ENCODE data around the gene ZNF581.

Gene ZNF581

GRCh38 chr19:55672418-55672817 lies 29.0 kb downstream of the ZNF581 start:
- TF ChIP-seq CTCF (IDR thresholded peaks at IDR 0.05; ENCODE audit: insufficient read depth, low read depth, low read length, missing control alignments), result no peak
- no peak overlapping the region for H3K4me3 ChIP-seq (ENCODE audit: low read length)
- no peak for DNase-seq (ENCODE audit: low read depth)

GRCh38 chr19:55673465-55673864 lies 30.0 kb downstream of the ZNF581 start:
- H3K4me3 ChIP-seq (ENCODE audit: low read length), result no peak overlapping the region
- no peak for TF ChIP-seq CTCF (IDR thresholded peaks at IDR 0.05; ENCODE audit: insufficient read depth, low read depth, low read length, missing control alignments)
- no peak for DNase-seq (ENCODE audit: low read depth)

- no peak for TF ChIP-seq CTCF (IDR thresholded peaks at IDR 0.05; ENCODE audit: insufficient read depth, low read depth, low read length, missing control alignments)
- no peak for DNase-seq (ENCODE audit: low read depth)
- H3K4me3 ChIP-seq (ENCODE audit: low read length), result no peak overlapping the region
Observed at GRCh38 chr19:55673889-55674288, 30.4 kb downstream of the ZNF581 start.

- no peak for TF ChIP-seq CTCF (IDR thresholded peaks at IDR 0.05; ENCODE audit: insufficient read depth, low read depth, low read length, missing control alignments)
- DNase-seq (ENCODE audit: low read depth), result no peak
- peak overlapping the region; percentile 91 for H3K4me3 ChIP-seq (ENCODE audit: low read length)
Observed at GRCh38 chr19:55674459-55674840, 31.0 kb downstream of the ZNF581 start.

GRCh38 chr19:55674841-55675660 lies 31.6 kb downstream of the ZNF581 start, which contains the start of gene EPN1:
TSS of gene EPN1 (plus strand) at chr19:55675226. CDS start at chr19:55678628, 3,402 bp downstream.
- no peak for TF ChIP-seq CTCF (IDR thresholded peaks at IDR 0.05; ENCODE audit: insufficient read depth, low read depth, low read length, missing control alignments)
- H3K4me3 ChIP-seq (ENCODE audit: low read length), result peak within 1 kb of the TSS; percentile 91
- DNase-seq (ENCODE audit: low read depth), result peak; percentile 98

- peak overlapping the region; percentile 91 for H3K4me3 ChIP-seq (ENCODE audit: low read length)
- no peak for TF ChIP-seq CTCF (IDR thresholded peaks at IDR 0.05; ENCODE audit: insufficient read depth, low read depth, low read length, missing control alignments)
- DNase-seq (ENCODE audit: low read depth), result no peak
Observed at GRCh38 chr19:55675661-55676354, 32.4 kb downstream of the ZNF581 start.
